Activated T-cell treated with anti-CD3 and anti-CD28 coated beads, Interleukin-2, amount 50 U/mL, for 72 hours (primary cell): ENCODE results near the gene TEX53. TPM values are rescaled to one million over a fixed set of nuclear protein-coding genes. Genes with fewer than 3 reads are reported as not detected.

Experiments used
- ATAC-seq, 2 donors: fragments of 150-1000 bp; cut with Tn5 transposase; replicated peaks in 1 of 2; 2 replicates each; pipeline ENCODE4 v1.10.0; 2021; ENCODE audit warnings: moderate library complexity in 2 of 2, mild to moderate bottlenecking in 1 of 2
- DNase-seq, 2 donors: peaks; one replicate each; pipeline ENCODE4 v3.0.0; 2021 to 2022; ENCODE audit warnings: mixed read lengths in 1 of 2
- H3K27ac Mint-ChIP-seq: one replicate; pipeline ENCODE4 v1.8.0; 2022; ENCODE audit warnings: mild to moderate bottlenecking, moderate library complexity, mixed read lengths
- H3K27me3 Mint-ChIP-seq: one replicate; pipeline ENCODE4 v1.8.0; 2022; ENCODE audit warnings: low read depth, mixed read lengths
- H3K36me3 Mint-ChIP-seq, 2 donors: one replicate each; pipeline ENCODE4 v1.8.0; 2022; ENCODE audit warnings: mixed read lengths in 2 of 2, mild to moderate bottlenecking in 1 of 2; ENCODE audit not compliant: insufficient read depth in 2 of 2
- H3K4me1 Mint-ChIP-seq: one replicate; pipeline ENCODE4 v1.8.0; 2022; ENCODE audit warnings: low read depth, mixed read lengths
- H3K4me3 Mint-ChIP-seq, 2 donors: one replicate each; pipeline ENCODE4 v1.8.0; 2022; ENCODE audit warnings: mild to moderate bottlenecking in 2 of 2, mixed read lengths in 2 of 2, moderate library complexity in 2 of 2
- H3K9me3 Mint-ChIP-seq, 2 donors: one replicate each; pipeline ENCODE4 v1.8.0; 2022; ENCODE audit warnings: mixed read lengths in 2 of 2
- total RNA-seq, 2 donors: library from RNA; stranded (reverse); gene quantifications; one replicate each; pipeline ENCODE4 v1.2.3, GENCODE V29; 2022

TEX53 gene
- total RNA-seq, 2 donors from 2014 or later: not detected

GRCh38 chr9:114653556-114654159 is 3.9 kb downstream of the TEX53 start:
- ATAC-seq (peak; percentile 74 to 75), DNase-seq (peak; percentile 82 to 85)
- Mint-ChIP-seq H3K4me3 (no peak overlapping the region), H3K27me3 (no peaks in the 10 kb centered on the region), H3K27ac (no peak overlapping the region), H3K36me3 (no peaks in the 10 kb centered on the region), H3K4me1 (peaks cover 20% of the 10 kb centered on the region), H3K9me3 (no peaks in the 10 kb centered on the region)

- Mint-ChIP-seq H3K27ac (peak overlapping the region; percentile 91), H3K4me1 (peaks cover 20% of the 10 kb centered on the region), H3K9me3 (no peaks in the 10 kb centered on the region), H3K4me3 (peak overlapping the region in 1 of 2 donors; percentile 44), H3K36me3 (peaks cover 0 to 2% of the 10 kb centered on the region in 2 donors), H3K27me3 (no peaks in the 10 kb centered on the region)
- peak; percentile 58 to 73 for ATAC-seq
- no peak for DNase-seq
Measured at GRCh38 chr9:114652776-114653555, 4.6 kb downstream of the TEX53 start.

- H3K36me3 Mint-ChIP-seq: peaks cover 7 to 50% of the 10 kb centered on the region in 2 donors
- ATAC-seq (no peak), DNase-seq (no peak)
- H3K27ac Mint-ChIP-seq: no peak overlapping the region
- H3K27me3 Mint-ChIP-seq: no peaks in the 10 kb centered on the region
- no peak overlapping the region for H3K4me3 Mint-ChIP-seq
- no peaks in the 10 kb centered on the region for H3K4me1 Mint-ChIP-seq
- peaks cover 0 to 3% of the 10 kb centered on the region in 2 donors for H3K9me3 Mint-ChIP-seq
Measured at GRCh38 chr9:114643896-114644295, 13.7 kb downstream of the TEX53 start.

GRCh38 chr9:114643001-114643400 is 14.6 kb downstream of the TEX53 start:
- no peak overlapping the region for H3K27ac Mint-ChIP-seq
- DNase-seq: no peak
- peaks cover 0 to 3% of the 10 kb centered on the region in 2 donors for H3K9me3 Mint-ChIP-seq
- peaks cover 7 to 51% of the 10 kb centered on the region in 2 donors for H3K36me3 Mint-ChIP-seq
- ATAC-seq: no peak
- H3K4me3 Mint-ChIP-seq: no peak overlapping the region
- H3K27me3 Mint-ChIP-seq: no peaks in the 10 kb centered on the region
- no peaks in the 10 kb centered on the region for H3K4me1 Mint-ChIP-seq

GRCh38 chr9:114641967-114642366 is 15.6 kb downstream of the TEX53 start:
- peak overlapping the region; percentile 81 for H3K27ac Mint-ChIP-seq
- no peak overlapping the region for H3K4me3 Mint-ChIP-seq
- peaks cover 5 to 42% of the 10 kb centered on the region in 2 donors for H3K36me3 Mint-ChIP-seq
- ATAC-seq: no peak
- no peaks in the 10 kb centered on the region for H3K9me3 Mint-ChIP-seq
- no peak for DNase-seq
- no peaks in the 10 kb centered on the region for H3K27me3 Mint-ChIP-seq
- H3K4me1 Mint-ChIP-seq: no peaks in the 10 kb centered on the region

- H3K27ac Mint-ChIP-seq: no peak overlapping the region
- H3K4me3 Mint-ChIP-seq: no peak overlapping the region
- no peaks in the 10 kb centered on the region for H3K27me3 Mint-ChIP-seq
- H3K9me3 Mint-ChIP-seq: no peaks in the 10 kb centered on the region
- ATAC-seq (no peak), DNase-seq (no peak)
- no peaks in the 10 kb centered on the region for H3K4me1 Mint-ChIP-seq
- H3K36me3 Mint-ChIP-seq: peaks cover 7 to 31% of the 10 kb centered on the region in 2 donors
Measured at GRCh38 chr9:114638404-114638803, 19.2 kb downstream of the TEX53 start.

GRCh38 chr9:114634387-114634786 is 23.2 kb downstream of the TEX53 start:
- Mint-ChIP-seq H3K4me1 (no peaks in the 10 kb centered on the region), H3K4me3 (no peak overlapping the region), H3K27me3 (no peaks in the 10 kb centered on the region), H3K9me3 (no peaks in the 10 kb centered on the region), H3K27ac (no peak overlapping the region), H3K36me3 (peaks cover 4 to 20% of the 10 kb centered on the region in 2 donors)
- no peak for ATAC-seq
- DNase-seq: no peak

- ATAC-seq: no peak
- H3K4me3 Mint-ChIP-seq: no peak overlapping the region
- no peaks in the 10 kb centered on the region for H3K9me3 Mint-ChIP-seq
- H3K27ac Mint-ChIP-seq: no peak overlapping the region
- no peak for DNase-seq
- peaks cover 2 to 17% of the 10 kb centered on the region in 2 donors for H3K36me3 Mint-ChIP-seq
- H3K27me3 Mint-ChIP-seq: no peaks in the 10 kb centered on the region
- H3K4me1 Mint-ChIP-seq: no peaks in the 10 kb centered on the region
Measured at GRCh38 chr9:114633438-114634089, 24.0 kb downstream of the TEX53 start.

- Mint-ChIP-seq H3K9me3 (no peaks in the 10 kb centered on the region), H3K27me3 (no peaks in the 10 kb centered on the region), H3K4me1 (no peaks in the 10 kb centered on the region), H3K36me3 (peaks cover 2 to 21% of the 10 kb centered on the region in 2 donors), H3K27ac (no peak overlapping the region), H3K4me3 (no peak overlapping the region)
- DNase-seq: no peak
- ATAC-seq: no peak
Measured at GRCh38 chr9:114631166-114631565, 26.4 kb downstream of the TEX53 start.

- H3K27me3 Mint-ChIP-seq: no peaks in the 10 kb centered on the region
- no peak overlapping the region for H3K4me3 Mint-ChIP-seq
- ATAC-seq: no peak
- DNase-seq: no peak
- H3K36me3 Mint-ChIP-seq: peaks cover under 1 to 17% of the 10 kb centered on the region in 2 donors
- H3K4me1 Mint-ChIP-seq: no peaks in the 10 kb centered on the region
- H3K9me3 Mint-ChIP-seq: no peaks in the 10 kb centered on the region
- no peak overlapping the region for H3K27ac Mint-ChIP-seq
Measured at GRCh38 chr9:114629563-114630090, 28.0 kb downstream of the TEX53 start.

- H3K9me3 Mint-ChIP-seq: no peaks in the 10 kb centered on the region
- no peaks in the 10 kb centered on the region for H3K27me3 Mint-ChIP-seq
- H3K4me1 Mint-ChIP-seq: no peaks in the 10 kb centered on the region
- ATAC-seq (no peak), DNase-seq (no peak)
- H3K27ac Mint-ChIP-seq: no peak overlapping the region
- no peak overlapping the region for H3K4me3 Mint-ChIP-seq
- H3K36me3 Mint-ChIP-seq: peaks cover 3 to 16% of the 10 kb centered on the region in 2 donors
Measured at GRCh38 chr9:114627553-114627952, 30.1 kb downstream of the TEX53 start.

- Mint-ChIP-seq H3K27me3 (no peaks in the 10 kb centered on the region), H3K36me3 (peaks cover 8 to 15% of the 10 kb centered on the region in 2 donors), H3K27ac (no peak overlapping the region), H3K4me3 (no peak overlapping the region), H3K9me3 (no peaks in the 10 kb centered on the region), H3K4me1 (peaks cover 4% of the 10 kb centered on the region)
- ATAC-seq (no peak), DNase-seq (no peak)
Measured at GRCh38 chr9:114626415-114627020, 31.1 kb downstream of the TEX53 start.

GRCh38 chr9:114624677-114625076 is 32.9 kb downstream of the TEX53 start:
- Mint-ChIP-seq H3K27me3 (no peaks in the 10 kb centered on the region), H3K4me1 (peaks cover 9% of the 10 kb centered on the region), H3K36me3 (peaks cover 12 to 20% of the 10 kb centered on the region in 2 donors), H3K4me3 (no peak overlapping the region), H3K9me3 (no peaks in the 10 kb centered on the region), H3K27ac (no peak overlapping the region)
- ATAC-seq (no peak), DNase-seq (no peak)
